HG02884 (cell line): ENCODE data around the gene QSOX1.
"Not testable (repeated sequence)": the region's sequence is repeated elsewhere in the genome, so short reads cannot be mapped to it uniquely, and the experiment has no call there.

Experiments
- ATAC-seq: cut with Tn5 transposase; IDR thresholded peaks from one replicate; pipeline ENCODE4 v1.9.1; 2021; ENCODE audit warnings: mild to moderate bottlenecking, moderate library complexity; ENCODE audit not compliant: unreplicated experiment

QSOX1 gene, protein sequence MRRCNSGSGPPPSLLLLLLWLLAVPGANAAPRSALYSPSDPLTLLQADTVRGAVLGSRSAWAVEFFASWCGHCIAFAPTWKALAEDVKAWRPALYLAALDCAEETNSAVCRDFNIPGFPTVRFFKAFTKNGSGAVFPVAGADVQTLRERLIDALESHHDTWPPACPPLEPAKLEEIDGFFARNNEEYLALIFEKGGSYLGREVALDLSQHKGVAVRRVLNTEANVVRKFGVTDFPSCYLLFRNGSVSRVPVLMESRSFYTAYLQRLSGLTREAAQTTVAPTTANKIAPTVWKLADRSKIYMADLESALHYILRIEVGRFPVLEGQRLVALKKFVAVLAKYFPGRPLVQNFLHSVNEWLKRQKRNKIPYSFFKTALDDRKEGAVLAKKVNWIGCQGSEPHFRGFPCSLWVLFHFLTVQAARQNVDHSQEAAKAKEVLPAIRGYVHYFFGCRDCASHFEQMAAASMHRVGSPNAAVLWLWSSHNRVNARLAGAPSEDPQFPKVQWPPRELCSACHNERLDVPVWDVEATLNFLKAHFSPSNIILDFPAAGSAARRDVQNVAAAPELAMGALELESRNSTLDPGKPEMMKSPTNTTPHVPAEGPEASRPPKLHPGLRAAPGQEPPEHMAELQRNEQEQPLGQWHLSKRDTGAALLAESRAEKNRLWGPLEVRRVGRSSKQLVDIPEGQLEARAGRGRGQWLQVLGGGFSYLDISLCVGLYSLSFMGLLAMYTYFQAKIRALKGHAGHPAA

GRCh38 chr1:180154325-180155181 lies at the start of gene QSOX1:
QSOX1 (plus strand) TSS chr1:180154869; CDS start chr1:180154908, 39 bp downstream.
- ATAC-seq = peak; percentile 80

DNA sequence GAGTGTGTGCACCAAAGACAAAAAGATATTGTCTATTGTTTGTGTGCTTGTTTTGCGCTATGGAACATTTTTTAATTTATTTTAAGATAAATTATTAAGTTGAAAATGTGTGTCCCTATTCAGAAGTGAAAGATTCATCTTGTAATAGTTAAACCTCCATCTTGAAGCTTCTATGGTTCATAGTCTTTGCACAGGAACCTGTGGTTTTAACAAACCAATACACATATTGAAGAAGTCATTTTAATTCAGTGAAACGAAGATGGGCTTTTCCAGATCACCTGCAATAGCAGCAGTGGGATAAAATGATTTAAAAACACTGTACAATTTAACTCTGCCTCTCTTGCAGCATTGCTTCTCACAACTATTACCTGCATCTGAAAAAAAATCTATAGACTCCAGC lies 42.6 kb upstream of the QSOX1 start:
- ATAC-seq = no peak

DNA sequence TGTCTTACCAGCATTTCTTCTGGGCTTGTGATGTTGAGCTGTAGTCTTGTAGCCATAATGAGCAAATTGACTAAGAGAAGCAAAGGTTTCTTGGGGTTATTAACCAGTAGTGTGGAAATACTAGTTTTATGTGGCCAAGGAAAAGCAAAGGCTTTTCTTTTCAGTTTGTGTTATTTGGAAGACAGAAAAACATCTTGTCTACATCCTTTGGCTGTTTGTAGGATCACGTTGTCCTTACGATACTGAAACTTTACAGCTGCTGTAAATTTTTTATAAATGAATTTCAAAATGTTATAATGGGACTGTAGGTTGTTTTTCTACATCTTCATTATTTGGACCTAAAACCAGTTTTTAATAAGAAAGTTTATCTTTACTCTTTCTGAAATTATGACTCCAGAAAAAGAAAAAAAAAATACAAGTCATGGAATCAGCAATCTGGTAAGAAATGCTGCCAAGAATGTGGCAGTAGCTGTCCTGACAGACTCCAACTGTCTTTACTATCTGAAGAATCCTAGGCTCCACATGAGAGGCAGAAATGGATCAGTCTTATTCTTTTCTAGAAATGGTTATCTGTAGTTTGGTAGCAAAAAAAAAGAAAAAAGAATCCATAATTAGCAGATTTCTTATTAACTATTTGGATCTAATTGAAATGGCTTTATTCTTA lies 41.6 kb upstream of the QSOX1 start:
- no peak for ATAC-seq

DNA sequence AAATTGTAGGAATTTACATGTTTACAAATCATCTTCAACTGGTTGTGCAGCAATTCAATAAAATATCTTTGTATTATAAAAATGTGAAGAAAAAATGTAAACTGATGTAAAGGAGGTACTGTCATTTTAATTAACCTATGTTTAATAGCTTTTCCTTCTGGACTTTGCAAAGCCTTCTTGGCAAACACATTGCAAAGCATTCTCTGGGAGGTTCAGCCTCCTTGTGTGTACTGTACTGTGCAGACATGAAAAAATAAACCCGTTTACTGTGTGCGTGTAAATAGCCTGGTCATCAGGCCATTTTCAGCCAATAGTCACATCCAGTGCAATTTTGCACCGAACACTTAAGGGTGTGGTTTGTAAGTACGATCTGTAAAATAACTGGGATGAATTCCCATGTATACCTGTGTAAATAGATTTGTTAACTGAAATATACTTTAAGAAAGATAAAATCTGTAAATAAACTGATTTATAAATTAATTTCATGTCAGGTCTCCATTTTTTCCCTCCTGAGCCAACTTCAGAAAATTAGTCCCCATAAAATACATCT lies 40.2 kb upstream of the QSOX1 start:
- no peak for ATAC-seq

DNA sequence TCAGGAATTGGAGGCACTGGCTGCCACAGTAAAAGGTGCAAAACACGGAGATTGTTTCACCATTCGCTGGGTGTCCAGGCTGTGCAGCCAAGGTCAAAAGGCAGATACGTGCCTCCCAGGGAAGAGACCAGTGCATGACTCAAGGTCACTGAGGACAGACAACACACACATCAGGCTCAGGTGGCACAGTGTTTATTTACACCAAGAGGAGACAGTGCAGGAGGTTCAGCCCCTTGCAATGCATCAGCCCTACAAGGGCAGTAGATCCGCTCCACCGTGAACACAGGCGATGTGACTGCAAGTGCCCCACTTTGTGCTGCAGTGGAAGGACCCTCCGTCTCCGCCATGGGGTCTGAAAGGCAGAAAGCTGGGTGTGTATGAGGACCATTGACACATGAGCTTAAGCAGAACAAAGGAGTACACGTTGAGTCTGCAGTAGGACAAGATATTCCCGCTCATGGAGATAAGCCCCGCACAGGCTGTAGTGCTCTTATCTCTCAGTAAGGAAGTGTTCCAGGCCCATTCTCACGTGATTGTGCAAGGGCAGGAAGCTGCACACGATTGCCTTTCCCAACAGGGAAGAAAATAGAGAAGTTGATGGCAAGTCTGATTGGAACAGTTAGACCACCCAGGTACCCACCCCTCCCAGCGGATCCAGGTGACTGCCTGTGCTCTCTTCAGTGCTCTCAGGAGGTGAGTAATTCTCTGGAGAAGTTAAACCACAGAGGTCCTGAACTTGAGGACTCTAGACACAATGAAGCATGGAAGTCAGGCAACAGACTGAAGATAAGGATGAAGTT lies 37.5 kb upstream of the QSOX1 start:
- ATAC-seq = no peak

DNA sequence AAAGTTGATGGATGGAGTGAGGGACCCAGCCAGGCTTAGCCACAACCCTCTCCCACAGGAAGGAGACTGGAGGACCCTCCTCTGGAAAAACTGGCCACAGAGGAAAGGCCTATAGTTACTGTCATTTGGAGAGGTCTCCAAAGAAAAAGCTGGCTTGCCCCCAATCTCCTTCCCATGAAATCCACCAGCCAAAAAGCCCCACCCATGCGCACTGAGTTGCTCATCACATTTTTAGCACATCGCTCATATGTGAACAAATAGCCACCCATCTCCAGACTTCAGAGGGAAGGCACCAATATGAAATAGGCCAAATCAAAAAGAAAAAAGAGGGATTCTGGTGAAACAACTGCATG lies 36.9 kb upstream of the QSOX1 start:
- no peak for ATAC-seq

- ATAC-seq = no peak
Measured at GRCh38 chr1:180119837-180120236, 34.8 kb upstream of the QSOX1 start.

- ATAC-seq = no peak
Measured at GRCh38 chr1:180123463-180123936, 31.2 kb upstream of the QSOX1 start.

- ATAC-seq = no peak
Measured at GRCh38 chr1:180130651-180131050, 24.0 kb upstream of the QSOX1 start.

DNA sequence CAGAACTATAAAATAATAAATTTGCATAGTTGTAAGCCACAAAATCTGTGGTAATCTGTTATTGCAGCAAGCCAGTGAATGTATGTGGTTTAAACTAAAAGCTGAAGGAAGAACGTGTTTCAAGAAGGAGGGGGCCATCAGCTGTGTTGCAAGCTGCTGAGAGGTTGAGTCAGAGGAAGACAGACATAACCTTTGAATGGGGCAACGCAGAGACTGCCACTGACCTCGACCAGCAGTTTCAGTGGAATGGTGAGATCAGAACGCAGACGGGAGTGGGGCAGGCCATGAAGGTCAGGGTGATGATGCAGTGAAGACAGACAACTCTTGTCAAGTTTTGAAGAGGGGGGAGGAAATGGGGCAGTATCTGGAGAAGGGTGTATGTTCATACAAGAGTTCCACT lies 23.2 kb upstream of the QSOX1 start:
- no peak for ATAC-seq

DNA sequence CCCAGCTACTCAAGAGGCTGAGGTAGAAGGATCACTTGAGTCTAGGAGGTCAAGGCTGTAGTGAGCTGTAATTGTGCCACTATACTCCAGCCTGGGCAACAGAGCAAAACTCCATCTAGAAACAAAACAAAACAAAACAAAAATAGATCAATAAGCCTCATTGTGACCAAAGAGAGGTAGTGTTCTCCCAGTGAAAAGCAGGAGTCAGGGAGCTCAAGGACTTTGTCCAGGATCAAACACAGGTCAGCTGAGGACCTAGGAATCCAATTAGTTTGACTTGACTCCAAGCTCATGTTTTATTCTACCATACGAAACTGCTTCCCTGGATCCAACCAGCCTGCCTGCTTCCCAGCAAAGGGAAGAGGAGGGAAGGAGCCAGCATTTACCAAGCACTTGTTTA lies 21.5 kb upstream of the QSOX1 start:
- no peak for ATAC-seq

GRCh38 chr1:180133688-180134087 lies 21.0 kb upstream of the QSOX1 start:
- ATAC-seq = not testable (repeated sequence)

GRCh38 chr1:180135535-180135934 lies 19.1 kb upstream of the QSOX1 start:
- ATAC-seq = no peak

DNA sequence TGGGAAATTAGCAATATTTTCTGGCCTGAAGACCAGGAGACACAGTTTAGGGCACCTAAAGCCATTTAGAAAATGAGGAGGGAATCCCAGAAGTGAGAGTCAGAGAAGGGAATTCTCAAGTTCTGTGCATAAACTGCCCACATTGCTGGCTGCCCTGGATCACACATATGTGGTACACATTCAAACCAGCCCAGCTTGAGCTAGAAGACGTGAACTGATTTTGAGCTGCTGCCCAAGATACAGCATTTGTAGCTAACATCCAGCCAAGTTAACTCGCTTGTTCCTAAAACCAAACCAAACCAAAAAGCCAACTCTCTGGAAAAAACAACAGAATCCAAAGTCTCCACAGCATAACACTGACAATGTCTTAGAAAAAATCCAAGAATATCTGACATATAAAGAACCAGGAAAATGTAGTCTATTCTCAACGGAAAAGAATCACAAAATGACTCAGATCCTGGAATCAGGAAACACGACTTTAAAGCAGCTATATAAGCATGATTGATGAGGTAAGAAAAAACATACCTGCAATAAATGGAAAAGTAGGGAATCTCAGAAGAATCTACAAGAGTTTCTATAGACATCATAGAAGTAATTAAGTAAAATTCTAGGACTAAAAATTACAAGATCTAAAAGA lies 18.2 kb upstream of the QSOX1 start:
- no peak for ATAC-seq

- no peak for ATAC-seq
Measured at GRCh38 chr1:180136968-180137356, 17.7 kb upstream of the QSOX1 start.

GRCh38 chr1:180137776-180138175 lies 16.9 kb upstream of the QSOX1 start:
- no peak for ATAC-seq

DNA sequence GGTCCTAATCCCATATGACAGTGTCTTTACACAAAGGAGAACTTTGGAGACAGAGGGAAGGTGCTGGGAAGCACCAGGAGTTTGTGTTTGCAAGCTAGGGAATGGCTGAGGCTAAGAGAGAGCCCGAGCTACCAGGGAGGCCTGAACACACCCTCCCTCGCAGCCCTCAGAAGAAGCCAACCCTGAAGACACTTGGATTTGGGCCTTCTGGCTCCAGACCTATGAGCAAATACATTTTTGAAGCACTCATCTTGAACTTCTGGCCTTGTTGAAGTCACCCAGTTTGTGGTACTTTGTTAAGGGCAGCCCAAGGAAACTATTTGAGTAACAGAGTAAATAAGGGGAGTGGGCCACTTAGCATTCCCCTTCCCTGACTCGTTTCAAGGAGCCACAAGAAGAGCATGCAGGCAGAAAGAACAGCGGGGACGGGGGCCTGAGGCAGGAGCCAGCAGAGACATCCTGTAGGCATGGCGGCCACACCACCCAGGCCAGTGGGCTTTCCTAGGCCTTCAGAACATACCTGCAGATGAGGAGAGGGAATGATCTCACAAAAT lies 13.2 kb upstream of the QSOX1 start:
- no peak for ATAC-seq

GRCh38 chr1:180143359-180143758 lies 11.3 kb upstream of the QSOX1 start:
- no peak for ATAC-seq
